HT1080 (cell line): ENCODE measurements around the gene PPRC1. TPM values are rescaled to one million over a fixed set of nuclear protein-coding genes. Genes with fewer than 3 reads are reported as not detected.

ENCODE experiments used
- DNase-seq: peaks from one replicate; pipeline ENCODE4 v3.0.0-alpha.2; 2015; ENCODE audit warnings: low read depth
- total RNA-seq: library from RNA; depleted of rRNA; stranded (reverse); fragments of >200 nt; shearing (Covaris generic); gene quantifications from 2 replicates; pipeline ENCODE4 v1.2.3, GENCODE V29; 2014

The PPRC1 gene
- total RNA-seq, 1 experiment from 2014 or later: 38.3 TPM

- no peak for DNase-seq
Measured at GRCh38 chr10:102116656-102117055, 16.2 kb upstream of the PPRC1 start.

DNA sequence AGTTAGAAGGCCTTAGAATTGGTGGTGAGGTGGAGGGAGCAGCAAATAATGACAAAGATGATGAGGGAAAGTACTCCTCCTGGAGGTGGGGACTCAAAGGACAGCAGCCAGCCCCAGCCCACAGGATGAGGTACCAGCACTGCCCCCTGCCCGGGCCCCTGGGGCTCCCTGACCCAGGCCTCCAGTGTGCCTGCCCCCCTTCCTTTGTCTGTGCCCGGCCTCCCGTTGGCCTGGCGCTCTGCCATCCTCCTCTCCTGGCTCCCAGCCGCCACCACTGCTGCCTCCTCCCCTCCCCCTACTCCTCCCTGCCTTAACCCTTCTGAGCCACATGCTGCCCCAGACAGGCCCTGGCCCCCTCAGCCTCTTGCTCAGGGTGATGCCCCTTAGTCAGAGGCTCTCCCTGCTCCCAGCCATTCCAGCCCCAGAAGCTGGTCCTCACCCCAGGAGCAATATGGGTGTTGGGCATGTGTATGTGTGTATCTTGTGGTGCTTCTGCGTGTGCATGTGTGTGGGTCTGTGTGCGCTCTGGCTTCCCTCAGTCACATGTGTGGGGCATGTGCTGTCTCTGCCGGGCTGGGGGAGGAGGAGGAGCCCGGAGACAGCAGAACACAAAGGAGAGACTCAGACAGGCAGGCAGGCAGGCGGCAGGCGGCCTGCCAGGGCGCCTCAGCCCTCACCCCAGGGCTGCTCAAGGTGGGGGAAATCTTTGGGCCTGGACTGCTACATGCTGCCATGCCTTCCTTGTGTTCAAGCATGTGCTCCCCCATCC, 15.3 kb upstream of the PPRC1 start:
- peak; percentile 79 for DNase-seq

DNA sequence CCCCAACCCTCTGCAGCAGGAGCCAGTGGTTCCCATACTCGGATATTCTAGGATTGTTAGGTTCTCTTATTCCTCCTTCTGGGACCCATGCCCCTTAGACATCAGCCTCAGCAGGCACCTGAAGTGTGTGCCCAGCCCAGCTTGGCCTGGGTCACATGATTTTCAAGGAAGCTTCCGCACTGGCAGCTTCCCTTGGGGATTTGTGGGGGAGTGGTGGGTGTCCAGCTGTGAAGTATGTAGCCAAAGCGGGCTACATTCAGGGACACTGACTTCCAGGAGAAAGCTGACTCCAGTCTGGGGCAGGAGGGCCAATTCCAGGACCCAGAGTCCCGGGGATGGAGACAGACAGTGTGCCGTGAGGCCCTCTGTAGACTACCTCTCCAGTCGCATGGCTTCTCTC, 14.0 kb upstream of the PPRC1 start:
- no peak for DNase-seq

DNA sequence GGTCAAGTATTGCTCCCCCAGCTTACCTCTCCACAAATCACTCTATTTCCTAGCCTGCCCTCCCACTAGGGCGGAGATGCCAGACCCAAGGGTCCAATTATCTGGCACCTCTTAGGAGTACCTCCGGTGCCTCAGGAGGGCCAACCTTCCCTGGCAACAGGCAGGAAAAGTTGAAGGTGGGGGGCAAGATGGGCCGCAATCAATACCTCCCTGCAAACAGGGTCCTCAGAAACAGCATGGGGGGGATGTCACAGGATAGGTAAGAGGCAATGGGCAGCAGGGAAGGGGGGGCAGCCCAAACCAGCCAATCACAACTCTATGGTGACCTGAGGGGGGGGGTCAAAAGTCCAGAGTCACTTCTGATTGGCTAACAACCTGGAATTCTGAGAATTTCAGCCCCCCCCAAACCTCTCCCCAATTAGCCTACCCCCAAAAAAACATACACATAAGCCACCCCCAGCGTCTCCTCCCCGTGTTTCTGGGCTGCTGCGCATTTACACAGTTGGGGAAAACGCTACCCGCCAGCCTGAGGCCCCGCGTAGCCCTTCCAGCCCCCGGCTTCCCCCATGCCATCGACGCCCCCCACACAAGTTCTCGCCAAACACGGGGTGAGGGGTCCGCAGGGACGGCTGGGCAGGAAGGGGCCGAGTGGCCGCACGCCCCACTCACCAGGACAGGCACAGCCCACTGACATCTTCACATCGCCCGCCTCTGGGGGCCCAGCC, 13.3 kb upstream of the PPRC1 start:
- peak; percentile 63 for DNase-seq

DNA sequence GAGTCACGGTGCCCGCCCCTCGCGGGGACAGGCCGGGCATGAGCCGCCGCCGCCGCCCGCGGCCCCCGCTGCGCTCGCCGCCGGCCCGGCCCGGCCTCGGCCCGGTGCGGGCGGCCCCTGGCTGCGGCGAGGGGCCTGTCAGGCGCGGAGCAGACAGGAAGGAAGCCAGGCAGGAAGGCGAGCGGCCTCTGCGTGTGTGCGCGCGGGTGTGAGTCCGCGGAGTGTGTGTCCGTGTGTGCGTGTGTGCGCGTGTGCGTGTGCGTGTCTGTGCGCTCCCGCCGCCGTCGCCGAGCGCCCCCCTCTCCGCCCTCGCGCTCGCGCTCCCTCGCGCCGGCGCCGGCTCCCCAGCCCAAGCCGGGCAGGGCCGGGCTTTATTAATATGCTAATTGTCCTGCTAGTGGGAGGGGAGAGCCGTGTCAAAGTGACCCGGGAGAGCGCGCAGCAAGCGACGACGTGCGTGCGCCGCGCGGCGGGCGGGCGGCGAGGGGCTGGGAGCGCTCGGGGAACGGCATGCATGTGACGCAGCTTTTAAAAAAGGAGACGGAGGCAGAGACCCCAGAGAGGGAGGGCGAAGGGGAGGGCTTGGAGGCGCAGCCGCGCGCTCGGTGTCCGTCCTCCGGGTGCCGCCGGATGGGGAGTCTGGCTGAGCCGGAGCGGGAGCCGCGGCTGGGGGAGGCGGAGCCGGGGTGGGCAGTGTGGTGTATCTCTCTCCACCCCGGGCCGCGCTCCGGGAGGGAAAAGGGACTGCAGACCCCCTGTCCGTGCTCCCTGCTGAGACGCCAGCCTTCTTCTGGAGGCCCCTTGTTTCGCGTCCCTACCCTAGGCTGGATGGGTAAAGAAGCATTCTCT, 12.5 kb upstream of the PPRC1 start, which contains the start of gene LDB1:
TSS of gene LDB1 (minus strand) at position 227 of the 849 bp plus-strand sequence. CDS start 258 bp downstream, outside the sequence.
- DNase-seq: peak; percentile 77

DNA sequence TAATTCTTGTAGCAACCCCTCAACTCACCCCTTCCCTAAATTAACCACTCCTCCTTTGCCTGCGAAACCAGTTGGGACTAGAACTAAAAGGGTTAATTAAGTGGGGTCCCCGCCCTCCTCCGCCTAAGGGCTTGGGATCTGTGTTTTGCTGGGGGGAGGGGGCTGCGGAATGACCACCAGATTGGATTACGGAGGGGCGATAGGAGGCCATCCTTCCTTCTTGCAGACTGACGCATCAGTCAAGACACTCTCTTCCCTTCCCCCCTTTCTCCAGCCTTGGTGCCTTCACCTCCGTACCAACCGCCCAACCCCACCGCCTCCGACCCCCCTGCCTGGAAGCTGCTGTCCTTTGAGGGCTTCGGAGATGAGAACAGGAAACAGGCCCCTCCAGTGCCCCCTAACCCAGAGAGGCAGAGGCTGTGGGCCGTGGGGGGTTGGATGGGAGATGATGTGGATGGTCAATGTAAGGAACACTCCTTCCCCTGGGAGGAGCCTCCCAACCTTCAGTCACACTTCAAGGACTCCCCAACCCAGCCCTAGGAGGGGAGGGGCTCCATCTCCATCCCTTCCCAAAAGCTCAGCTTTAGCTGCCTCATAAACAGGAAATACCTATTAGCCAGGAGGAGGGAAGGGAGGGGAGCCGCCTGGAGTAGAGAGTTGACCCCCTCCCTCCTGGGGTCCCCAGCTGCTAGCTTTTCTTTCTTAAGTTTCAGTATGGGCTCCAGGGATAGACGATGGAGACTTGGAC, 11.7 kb upstream of the PPRC1 start:
- peak; percentile 39 for DNase-seq

- no peak for DNase-seq
Measured at GRCh38 chr10:102121739-102122372, 11.0 kb upstream of the PPRC1 start.

- DNase-seq: no peak
Measured at GRCh38 chr10:102122450-102122849, 10.4 kb upstream of the PPRC1 start.

DNA sequence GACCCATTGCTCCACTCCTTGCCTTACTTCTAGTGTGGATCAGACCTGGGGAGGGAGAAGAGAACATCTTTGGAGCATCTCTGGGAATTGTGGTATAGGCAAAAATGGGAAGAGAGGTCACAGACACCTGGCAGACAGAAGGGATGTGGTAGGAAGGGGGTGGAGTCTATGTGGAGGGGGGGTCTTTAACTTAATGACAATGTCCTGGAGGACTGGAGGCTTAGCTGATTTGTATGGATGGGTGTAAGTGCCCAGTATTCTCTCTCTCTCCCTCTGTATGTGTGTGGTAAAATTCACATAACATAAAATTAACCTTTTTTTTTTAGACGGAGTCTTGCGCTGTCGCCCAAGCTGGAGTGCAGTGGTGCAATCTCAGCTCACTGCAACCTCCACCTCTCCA, 9.6 kb upstream of the PPRC1 start:
- DNase-seq: no peak

DNA sequence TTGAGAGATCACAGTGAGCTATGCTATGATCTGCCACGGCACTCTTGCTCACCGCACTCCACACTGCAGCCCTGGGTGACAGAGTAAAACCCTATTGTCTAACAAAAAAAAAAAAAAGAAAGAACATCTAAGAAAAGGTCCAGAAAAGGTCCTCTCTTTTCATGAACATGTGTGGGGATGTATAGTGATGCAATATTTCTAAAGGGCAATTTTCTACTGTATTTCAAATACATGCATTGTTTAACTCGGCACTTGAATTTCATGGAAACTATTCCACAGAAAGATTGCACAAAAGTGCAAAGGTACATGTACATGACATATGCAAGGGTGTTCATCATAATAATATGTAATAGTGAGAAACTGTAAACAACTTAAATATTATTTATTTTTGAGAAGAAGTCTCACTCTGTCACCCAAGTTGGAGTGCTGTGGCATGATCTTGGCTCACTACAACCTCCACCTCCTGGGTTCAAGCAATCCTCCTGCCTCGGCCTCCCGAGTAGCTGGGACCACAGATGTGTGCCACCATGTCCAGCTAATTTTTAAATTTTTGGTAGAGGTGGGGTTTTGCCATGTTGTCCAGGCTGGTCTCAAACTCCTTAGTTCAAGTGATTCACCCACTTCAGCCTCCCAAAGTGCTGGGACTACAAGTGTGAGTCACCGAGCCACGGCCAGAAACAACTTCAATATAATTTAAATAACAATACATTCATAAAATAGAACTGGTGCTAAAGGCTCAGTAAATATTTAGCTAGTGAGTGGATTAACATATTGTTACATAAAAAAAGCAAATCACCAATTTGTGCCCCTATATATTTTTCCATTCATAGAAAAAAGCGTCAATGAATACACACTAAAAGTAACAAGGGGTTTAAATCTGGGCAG, 1.3 kb upstream of the PPRC1 start:
- peak; percentile 68 for DNase-seq

GRCh38 chr10:102132193-102132562, 662 bp upstream of the PPRC1 start:
- DNase-seq: no peak

DNA sequence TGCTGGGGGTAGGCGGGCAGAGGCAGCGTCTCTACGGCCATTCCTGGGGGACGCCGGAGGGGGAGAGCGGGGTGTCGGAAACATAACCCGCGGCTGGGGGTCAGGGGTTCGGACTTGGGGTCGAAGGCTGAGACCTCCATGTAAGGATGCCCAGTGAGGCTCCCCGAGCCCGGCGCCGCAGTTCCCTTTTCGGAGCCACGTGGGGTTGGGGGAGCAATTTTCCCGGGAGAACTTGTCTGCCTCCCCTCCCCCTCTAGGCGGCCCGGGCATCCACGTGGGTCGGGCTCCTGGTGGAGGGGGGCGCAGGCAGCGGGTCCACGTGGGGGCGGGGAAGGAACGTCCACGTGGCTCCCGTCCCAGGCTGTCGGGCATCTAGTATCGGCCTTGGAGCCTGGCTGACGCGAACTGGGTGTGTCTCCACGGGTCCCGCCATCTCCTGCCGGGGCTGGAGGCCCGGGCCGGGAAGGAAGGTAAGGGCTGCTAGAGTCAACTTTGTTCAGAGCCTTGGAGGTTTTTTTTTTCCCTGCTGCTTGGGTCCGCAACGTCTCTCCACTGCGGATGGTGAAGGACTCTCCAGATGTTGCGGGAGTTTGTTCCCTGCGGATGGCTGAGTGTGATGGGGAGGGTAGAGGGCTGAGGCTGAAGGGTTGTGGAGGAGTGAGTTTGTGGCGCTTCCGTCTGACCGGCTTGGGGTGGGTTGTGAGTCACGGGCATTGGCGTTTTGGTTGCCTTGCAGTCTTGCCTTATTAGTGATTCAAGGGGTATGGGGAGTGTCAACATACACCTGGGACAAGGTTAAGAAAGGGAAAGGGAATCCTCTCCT, 744 bp downstream of the PPRC1 start:
- peak; percentile 73 for DNase-seq

DNA sequence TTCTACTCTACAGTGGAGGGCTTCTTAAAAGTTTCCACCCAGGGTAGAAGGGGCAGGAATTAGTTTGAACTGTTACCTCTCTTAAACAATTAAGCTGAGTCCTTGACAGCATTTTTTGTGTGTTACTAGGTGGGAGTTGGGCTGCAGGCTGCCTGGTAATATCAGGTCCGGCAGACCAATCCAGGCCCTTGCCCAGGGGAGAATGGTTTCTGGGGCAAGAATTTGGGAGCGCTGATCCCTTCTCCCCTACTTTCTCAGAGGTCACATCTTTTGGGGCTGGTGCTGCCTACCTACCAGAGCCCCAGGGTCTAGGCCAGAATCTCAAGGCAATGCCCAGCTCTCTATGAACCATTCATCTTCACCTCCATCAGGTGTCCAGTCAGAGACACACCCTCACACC, 1.6 kb downstream of the PPRC1 start:
- DNase-seq: no peak

DNA sequence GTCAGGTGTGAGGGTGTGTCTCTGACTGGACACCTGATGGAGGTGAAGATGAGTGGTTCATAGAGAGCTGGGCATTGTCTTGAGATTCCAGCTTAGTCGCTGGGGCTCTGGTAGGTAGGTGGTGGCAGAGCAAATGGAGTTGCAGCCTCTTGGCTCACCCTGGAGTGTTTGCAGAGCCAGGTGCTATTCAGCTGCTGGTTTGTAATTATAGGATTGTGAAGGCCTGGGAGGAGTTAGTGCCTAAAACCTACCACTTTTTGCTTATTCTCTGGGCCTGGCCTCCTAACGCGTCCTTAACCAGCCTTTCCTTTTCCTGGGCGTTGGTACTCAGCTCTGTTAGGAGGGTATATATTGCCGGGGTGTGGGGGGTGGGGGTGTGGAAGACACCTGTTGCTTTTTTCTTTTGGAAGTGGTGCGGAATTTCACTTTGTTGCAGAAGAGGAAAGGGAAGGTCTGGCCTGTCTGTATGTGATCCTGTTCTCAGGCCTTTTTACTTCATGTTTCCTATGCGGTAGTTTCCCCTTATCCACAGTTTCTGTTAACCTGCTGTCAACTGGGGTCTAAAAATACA, 3.2 kb downstream of the PPRC1 start:
- DNase-seq: no peak

- no peak for DNase-seq
Measured at GRCh38 chr10:102139281-102140110, 6.7 kb downstream of the PPRC1 start.

DNA sequence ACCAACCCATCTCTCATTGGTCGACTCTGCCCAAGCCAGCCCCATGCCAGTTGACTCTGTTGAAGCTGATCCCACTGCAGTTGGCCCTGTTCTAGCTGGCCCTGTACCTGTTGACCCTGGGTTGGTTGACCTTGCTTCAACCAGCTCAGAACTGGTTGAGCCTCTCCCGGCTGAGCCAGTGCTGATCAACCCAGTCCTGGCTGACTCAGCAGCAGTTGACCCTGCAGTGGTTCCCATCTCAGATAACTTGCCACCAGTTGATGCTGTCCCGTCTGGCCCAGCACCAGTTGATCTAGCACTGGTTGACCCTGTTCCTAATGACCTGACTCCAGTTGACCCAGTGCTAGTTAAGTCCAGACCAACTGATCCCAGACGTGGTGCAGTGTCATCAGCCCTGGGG, 7.4 kb downstream of the PPRC1 start:
- no peak for DNase-seq

DNA sequence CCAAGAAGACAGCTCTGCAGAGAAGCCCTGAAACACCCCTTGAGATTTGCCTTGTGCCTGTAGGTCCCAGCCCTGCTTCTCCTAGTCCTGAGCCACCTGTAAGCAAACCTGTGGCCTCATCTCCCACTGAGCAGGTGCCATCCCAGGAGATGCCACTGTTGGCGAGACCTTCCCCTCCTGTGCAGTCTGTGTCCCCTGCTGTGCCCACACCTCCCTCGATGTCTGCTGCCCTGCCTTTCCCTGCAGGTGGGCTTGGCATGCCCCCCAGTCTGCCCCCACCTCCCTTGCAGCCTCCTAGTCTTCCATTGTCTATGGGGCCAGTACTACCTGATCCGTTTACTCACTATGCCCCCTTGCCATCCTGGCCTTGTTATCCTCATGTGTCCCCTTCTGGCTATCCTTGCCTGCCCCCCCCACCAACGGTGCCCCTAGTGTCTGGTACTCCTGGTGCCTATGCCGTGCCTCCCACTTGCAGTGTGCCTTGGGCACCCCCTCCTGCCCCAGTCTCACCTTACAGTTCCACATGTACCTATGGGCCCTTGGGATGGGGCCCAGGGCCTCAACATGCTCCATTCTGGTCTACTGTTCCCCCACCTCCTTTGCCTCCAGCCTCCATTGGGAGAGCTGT, 8.2 kb downstream of the PPRC1 start:
- no peak for DNase-seq
